Left colon (tissue), 2 donors: Measurements from ENCODE around the gene MBP. TPM values are rescaled to one million over a fixed set of nuclear protein-coding genes. Genes with fewer than 3 reads are reported as not detected.
A peak's percentile ranks its signal among the peaks of the same experiment; 100 is the strongest.

Experiments used
- ATAC-seq: fragments of 200-7000 bp; cut with Tn5 transposase; one replicate; pipeline ENCODE4 v1.9.1; 2020; ENCODE audit warnings: mild to moderate bottlenecking, moderate library complexity
- DNase-seq, 2 donors: peaks; one replicate each; pipeline ENCODE4 v3.0.0-alpha.2; 2020
- intact Hi-C, 2 donors: fragments of 100-400 bp; cut with DNase I in 1 of 2; cut with micrococcal nuclease in 1 of 2; formaldehyde crosslinking; loops; one replicate each; pipeline versions ENCODE4 v1.11.2 to v1.14.0; 2022; cut with DNase I, micrococcal nuclease
- total RNA-seq, 2 donors: library from RNA; stranded (reverse); fragmentation: NEBNext Ultra II Directional; extraction: Animal tissue kit (Norgen Biotek cat#: 25700); gene quantifications; one replicate each; pipeline ENCODE4 v1.2.1, GENCODE V29; 2021
- donor health status: DM: no; HTN: no; CAD: no.
- donor health status: DM: yes; HTN: yes; CAD: no.

Gene MBP
- total RNA-seq, 2 donors from 2014 or later = 48.5 to 51.6 TPM

DNA sequence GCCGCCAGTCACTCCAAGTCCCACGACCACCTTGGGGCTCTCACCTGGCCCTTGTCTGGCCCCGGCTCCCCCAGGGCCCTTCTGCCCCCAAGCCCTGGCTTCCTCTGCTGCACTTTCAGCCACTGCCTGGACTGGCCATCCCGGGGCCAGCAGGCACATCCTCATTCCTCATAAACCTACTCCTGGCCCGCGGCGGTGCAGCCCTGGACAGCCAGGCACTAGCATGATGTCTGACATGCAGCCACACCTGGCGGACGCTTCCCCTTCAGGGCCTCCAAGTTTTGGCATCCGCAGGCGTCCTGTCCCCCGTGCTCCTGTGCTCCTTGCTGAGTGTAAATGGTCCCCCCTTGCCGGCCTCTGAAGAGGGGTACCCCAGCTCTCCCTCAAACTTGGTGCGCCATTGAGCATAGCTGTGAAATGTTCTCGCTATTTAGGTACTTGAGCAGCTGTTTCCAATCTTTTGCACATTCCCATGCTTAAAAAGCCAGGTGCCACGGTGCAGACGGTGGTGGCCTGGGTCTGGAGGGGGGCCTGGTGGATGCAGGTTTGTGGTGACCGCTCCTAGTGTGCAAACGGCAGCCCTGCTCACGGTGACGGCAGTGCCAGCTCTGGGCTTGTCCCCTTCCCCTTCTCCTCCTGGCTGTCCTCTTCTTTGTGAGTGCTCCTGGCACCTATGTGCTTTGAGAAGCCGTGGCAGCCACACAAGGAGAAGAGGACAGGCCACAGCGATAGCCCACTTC, 123.8 kb downstream of the MBP start:
- intact Hi-C loops = loop anchor here in 1 of 2 donors (10.0 kb wide), 1 partner anchor 206 kb away; no protein-coding TSS in a partner anchor
- no peak for DNase-seq
- ATAC-seq = no peak

GRCh38 chr18:77008006-77008405, 124.6 kb downstream of the MBP start:
- intact Hi-C loops = loop anchor here in 1 of 2 donors (10.0 kb wide), 1 partner anchor 207 kb away; no protein-coding TSS in a partner anchor

DNA sequence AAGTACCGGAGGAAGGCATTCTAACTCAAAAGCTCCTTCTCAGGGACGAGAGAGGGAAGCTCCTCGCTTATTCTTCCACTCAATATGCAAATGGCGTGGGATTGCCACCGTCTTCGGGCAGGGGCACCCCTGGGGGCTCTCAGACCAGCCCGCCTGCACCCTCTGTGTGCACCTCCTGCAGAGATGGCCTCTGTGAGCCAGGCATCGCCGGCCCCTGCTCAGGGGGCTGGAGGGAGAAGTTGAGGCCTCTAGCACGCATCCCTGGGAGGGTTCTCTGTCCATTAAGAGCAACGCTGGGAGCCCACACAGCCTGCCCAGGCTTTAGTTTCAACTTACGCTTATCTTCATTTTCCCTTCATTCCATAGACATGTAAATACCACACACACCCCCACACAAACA, 125.3 kb downstream of the MBP start:
- no peak for DNase-seq
- intact Hi-C loops = loop anchor here in 1 of 2 donors (10.0 kb wide), 1 partner anchor 208 kb away; no protein-coding TSS in a partner anchor
- no peak for ATAC-seq

More at GRCh38 chr18:77008006-77008405, 124.6 kb downstream of the MBP start:
- DNase-seq (no peak), ATAC-seq (no peak)

- no peak for DNase-seq
- intact Hi-C loops = loop anchor here in 1 of 2 donors (10.0 kb wide), 1 partner anchor 208 kb away; no protein-coding TSS in a partner anchor
- peak; percentile 27 for ATAC-seq
Measured at GRCh38 chr18:77006305-77007175, 126.0 kb downstream of the MBP start.

GRCh38 chr18:77005651-77006195, 126.9 kb downstream of the MBP start:
- intact Hi-C loops = loop anchor here in 1 of 2 donors (10.0 kb wide), 1 partner anchor 209 kb away; no protein-coding TSS in a partner anchor
- no peak for DNase-seq
- ATAC-seq = no peak

DNA sequence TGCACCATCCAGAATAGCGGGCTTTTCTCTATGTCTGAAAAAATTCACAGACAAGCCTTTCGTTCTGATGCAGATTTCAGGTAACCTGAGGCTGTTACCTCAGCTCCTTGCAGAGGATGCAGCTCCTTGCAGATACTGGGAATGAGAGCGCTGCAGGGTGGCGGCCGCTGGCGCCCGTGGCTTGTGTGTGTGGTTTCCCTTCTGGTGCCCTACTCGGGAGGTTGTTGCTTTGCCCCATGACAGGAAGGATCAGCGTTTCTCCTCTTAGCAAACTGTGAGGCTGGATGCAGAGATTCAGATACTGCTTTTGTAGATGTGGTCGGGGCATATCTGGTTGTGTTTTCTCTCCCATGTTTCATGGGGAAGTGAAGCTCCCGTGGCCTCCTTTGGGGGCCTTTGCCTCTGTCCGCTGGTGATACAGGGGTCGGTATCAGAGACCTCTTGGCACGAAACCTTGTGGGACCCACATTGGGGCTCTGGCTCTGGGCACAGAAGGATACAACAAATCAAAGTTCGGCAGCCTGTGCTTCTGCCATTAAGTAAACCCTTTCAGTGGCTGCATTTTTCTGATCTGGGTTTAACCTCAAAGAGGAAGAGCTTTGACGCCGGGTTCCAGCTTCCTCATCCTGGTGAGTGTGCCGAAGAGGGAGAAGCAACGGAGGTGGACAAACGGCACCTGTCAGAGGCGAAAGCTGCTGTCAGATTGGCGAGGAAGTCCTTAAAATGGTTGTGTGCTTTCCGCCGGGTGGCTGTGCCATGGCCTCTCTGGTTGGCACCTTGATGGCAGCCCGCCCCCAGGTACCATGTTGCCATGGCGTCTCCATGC, 127.8 kb downstream of the MBP start:
- ATAC-seq (no peak), DNase-seq (peak in 1 of 2 donors; percentile 22)
- intact Hi-C loops = loop anchor here (5.0 to 10.0 kb wide), 2 partner anchors 208 to 210 kb away; no protein-coding TSS in a partner anchor

DNA sequence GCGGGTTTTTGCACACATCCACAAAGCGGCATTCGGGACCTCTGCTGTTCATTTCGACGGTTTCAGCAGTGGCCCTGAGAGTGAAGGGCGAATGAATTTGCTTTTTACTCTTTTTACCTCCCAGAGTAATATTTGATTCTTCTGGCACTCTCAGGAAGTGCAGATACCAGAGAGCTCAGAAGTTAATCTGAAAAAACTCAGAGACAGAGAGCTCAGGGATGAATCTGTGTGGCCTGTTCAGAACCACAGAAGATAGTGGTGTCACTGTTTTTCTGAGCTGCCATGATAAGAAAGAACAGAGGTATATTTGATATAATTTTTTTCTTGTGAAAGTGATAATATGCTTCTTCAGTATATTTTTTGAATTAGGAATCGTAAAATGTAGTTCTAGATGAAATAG, 129.3 kb downstream of the MBP start:
- ATAC-seq = no peak
- intact Hi-C loops = loop anchor here (5.0 to 10.0 kb wide), 2 partner anchors 209 to 211 kb away; no protein-coding TSS in a partner anchor
- no peak for DNase-seq

DNA sequence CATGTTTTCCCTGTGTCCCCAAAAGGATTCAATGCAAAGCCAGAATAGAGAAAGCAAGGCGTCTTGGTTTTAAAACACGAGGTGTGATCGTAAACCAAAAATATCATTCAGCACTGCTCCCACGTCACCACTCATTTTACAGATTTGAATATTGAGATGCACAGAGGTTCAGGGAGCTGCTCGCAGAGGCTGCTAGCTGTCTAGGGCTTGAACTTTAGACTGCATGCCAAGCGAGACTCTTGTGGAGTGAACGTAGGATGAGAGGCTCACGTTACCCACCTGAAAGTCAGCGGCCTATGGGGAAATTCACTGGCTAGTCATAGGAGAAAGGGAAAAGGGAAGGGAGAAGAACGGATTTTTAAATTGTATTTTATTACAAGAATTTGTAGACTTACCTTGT, 130.1 kb downstream of the MBP start:
- ATAC-seq (no peak), DNase-seq (no peak)
- intact Hi-C loops = loop anchor here (5.0 to 10.0 kb wide), 2 partner anchors 210 to 212 kb away; no protein-coding TSS in a partner anchor

GRCh38 chr18:77001979-77002378, 130.6 kb downstream of the MBP start:
- intact Hi-C loops = loop anchor here (5.0 to 10.0 kb wide), 2 partner anchors 210 to 213 kb away; no protein-coding TSS in a partner anchor

DNA sequence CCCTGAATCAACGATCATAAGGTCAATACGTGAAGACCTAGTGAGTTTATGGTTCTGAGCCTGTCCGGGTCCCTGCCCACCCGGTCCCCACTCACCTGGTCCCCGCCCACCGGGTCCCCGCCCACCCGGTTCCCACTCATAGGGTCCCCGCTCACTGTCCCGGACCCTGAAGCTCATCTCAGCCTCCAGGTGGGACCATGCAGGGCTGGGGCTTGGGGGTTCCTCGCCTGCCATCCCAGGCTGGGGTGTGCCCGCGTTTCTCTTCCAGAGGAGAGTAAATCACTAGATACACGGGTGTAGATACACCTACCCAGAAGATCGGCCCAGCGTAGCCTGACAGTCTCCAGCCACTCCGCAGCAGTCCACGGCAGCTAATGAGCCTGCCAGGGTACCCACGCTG, 131.5 kb downstream of the MBP start:
- intact Hi-C loops = loop anchor here (5.0 to 10.0 kb wide), 2 partner anchors 211 to 214 kb away; no protein-coding TSS in a partner anchor
- DNase-seq (peak in 1 of 2 donors; percentile 17), ATAC-seq (no peak)

More at GRCh38 chr18:77001979-77002378, 130.6 kb downstream of the MBP start:
- DNase-seq (no peak), ATAC-seq (no peak)

DNA sequence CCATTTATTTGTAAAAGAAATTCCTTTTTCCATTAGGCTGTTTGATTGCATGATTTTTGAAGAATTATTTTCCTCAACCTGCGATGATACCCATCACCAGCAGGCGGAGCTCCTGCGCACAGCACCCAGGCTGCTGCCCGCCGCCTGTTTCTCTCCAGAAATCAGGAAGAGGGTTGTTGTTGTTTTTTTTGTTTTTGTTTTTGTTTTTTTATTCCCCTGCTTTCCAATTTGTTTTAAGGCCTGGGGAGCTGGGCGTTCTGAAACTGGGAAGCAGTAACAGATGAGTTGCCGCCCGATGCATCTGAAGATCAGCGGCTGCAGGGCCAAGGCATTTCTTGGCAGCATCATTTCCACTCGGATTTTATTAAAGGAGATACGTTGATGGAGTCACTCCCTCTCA, 132.1 kb downstream of the MBP start:
- intact Hi-C loops = loop anchor here (5.0 to 10.0 kb wide), 2 partner anchors 212 to 214 kb away; no protein-coding TSS in a partner anchor
- DNase-seq (peak; percentile 22 to 59), ATAC-seq (peak; percentile 58)

- ATAC-seq = no peak
- DNase-seq = no peak
- intact Hi-C loops = no loop called here
Measured at GRCh38 chr18:76999077-76999476, 133.5 kb downstream of the MBP start.

DNA sequence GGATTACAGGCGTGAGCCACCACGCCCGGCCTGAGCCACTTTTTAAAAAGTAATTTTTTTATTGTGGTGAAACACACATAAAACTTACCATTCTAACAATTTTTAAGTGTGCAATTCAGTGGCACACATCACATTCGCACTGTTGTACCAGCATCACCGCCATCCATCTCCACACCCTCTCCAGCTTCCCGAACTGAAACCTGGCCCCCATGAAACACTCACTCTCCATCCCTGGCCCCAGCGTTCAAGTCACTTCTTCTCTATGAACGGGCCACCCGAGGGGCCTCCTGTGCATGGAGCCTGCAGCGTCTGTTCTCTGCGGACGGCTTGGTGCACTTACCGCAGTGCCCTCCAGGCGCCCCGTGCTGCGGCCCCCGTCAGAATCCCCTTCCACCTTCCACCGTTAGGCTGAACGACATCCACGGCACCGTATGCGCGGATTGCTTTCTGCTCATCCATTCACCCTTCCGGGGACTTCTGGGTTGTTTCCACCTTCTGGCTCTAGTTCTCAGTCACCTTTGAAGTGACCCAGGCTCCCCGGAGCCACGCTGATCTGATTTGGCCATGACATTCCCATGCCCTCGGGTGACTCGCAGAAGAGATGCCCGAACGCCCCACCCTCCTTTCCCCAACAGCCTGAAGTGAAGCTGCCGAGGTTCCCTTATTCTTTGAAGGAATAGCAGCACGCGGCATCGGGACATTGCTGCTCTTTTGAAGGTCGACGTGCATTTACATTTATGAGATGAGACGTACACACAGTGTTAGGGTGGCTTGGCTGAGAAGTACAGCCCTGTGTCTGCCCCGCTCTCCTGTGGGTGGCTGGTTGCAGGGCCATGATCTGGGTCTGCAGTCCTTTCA, 134.4 kb downstream of the MBP start:
- ATAC-seq = no peak
- DNase-seq = no peak
- intact Hi-C loops = no loop called here

GRCh38 chr18:76996429-76996828, 136.2 kb downstream of the MBP start:
- no peak for DNase-seq
- intact Hi-C loops = no loop called here
- ATAC-seq = no peak

- DNase-seq = no peak
- no peak for ATAC-seq
- intact Hi-C loops = no loop called here
Measured at GRCh38 chr18:76995896-76996295, 136.7 kb downstream of the MBP start.

DNA sequence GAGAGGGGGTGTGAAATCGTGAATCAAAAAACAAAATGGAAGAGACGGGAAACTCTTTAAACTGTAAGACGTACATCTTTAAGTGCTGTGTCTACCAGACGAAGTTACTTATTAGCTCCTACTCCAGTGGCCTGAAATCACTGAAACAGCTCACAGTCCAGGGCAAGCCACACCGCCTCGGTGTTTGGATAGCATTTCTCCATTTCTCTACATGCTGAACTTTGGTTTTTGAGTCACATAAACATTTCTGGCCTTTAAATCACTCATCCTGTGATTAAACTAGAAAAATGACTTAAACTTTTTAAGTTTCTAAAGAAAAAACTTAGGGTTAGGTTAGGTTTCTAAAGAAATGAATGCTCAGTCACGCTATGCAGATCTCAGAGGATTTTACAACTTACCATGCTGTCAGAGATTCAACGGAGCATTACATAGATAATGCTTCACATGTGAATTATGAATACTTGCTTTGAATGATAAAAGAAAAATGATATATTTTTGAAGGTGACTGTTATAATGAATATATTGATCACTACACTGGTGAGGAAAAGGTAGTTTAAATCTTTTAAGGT, 138.4 kb downstream of the MBP start:
- intact Hi-C loops = no loop called here
- ATAC-seq (no peak), DNase-seq (no peak)

DNA sequence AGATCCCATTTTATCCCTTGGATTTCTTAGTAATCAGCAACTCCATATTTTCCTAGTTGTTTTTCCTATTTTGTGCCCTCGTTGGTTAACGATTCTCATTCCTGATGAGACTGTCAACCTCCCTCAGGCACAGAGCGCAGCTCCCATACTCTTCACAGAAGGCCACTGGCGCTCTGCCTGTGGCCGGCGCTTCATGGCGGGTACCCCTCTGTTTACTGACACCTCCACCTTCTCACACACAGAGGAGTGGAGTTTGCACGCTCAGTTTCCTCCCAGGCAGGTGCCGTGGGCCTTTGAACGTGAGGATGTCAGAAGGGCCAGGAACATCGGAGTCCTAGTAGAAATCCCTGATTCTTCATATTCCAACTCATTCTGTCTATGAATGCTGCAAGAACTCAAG, 139.0 kb downstream of the MBP start:
- intact Hi-C loops = no loop called here
- ATAC-seq (no peak), DNase-seq (no peak)
